ENCODE measurements around the gene FAM117A.

The FAM117A gene, protein sequence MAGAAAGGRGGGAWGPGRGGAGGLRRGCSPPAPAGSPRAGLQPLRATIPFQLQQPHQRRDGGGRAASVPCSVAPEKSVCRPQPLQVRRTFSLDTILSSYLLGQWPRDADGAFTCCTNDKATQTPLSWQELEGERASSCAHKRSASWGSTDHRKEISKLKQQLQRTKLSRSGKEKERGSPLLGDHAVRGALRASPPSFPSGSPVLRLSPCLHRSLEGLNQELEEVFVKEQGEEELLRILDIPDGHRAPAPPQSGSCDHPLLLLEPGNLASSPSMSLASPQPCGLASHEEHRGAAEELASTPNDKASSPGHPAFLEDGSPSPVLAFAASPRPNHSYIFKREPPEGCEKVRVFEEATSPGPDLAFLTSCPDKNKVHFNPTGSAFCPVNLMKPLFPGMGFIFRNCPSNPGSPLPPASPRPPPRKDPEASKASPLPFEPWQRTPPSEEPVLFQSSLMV
- total RNA-seq = 16.9 to 112 reads per million in 2 experiments

DNA sequence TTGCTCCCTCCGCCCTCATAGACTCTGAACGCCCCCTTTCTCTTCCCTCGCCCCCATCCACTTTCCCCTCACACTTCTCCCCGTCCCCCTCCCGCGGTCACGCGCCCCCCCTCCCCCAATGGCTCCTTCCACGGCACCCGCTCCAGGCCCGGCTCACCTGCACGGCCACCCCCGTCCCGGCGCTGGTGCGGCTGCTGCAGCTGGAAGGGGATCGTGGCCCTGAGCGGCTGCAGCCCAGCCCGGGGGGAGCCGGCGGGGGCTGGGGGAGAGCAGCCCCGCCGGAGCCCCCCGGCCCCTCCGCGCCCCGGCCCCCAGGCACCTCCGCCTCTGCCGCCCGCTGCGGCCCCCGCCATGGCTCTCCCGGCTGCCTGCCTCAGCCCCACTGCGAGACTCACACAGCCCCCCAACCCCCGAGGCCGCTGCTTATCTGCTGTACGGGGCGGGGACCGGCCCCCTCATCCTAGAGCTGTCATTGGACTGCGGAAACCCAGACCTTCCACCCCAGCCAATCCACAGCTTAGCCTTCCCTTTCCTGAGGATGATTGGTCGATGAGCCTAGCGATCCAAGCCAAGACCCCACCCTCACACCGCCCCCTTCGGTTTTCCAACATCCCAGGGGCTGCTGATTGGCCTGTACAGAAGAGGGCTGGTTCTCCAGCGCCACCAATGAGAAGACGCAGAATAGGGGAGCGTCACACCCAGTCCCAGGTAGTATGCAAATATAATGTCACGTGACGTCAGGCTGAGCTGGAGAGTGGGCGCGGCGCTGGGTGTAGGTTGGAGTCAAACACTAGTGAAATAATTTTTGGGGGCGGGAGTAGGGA, at the start of gene FAM117A:
TSS of gene FAM117A (minus strand) at position 397 of the 824 bp plus-strand sequence. CDS start at position 353, 44 bp downstream.
- DNase-seq (ENCODE audit: low read depth) = peak; percentile 97

DNA sequence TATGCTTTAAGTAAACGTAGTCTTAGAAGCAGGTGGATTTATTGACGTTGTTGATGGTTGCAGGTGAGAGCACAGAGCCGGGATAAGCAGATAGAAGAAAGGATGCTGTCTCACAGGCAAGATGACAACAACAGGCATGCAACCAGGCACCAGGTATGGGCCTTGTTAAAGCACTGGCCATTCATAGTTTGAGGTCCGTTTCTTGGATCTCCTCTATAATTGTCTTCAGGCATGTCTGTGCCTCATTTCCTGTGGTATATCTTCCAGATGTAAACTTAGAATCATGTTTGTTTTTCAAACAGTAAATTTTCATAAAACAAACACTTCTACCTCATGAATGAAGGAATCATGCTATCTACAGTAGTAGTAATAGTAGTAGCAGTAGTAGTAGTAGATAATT, 45.1 kb upstream of the FAM117A start:
- no peak for DNase-seq (ENCODE audit: low read depth)

DNA sequence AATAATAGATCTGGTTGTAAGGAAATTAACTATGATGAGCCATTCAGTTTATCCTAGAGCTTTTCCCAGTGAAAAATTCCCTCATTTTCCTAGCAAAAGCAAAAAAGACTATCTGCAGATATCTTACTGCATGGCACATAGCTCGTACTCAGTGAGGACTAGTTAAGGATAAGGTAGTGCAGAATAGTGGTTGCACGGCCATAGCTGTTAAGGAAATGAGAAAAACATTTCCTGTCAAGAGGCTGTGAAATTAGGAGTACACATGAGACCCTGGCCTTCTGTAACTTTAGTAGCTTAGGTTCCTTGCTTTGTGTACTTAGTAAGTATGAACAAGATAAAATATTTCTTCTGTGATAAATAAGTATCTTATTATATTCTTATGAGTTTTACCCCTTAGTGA, 34.8 kb upstream of the FAM117A start:
- no peak for DNase-seq (ENCODE audit: low read depth)

DNA sequence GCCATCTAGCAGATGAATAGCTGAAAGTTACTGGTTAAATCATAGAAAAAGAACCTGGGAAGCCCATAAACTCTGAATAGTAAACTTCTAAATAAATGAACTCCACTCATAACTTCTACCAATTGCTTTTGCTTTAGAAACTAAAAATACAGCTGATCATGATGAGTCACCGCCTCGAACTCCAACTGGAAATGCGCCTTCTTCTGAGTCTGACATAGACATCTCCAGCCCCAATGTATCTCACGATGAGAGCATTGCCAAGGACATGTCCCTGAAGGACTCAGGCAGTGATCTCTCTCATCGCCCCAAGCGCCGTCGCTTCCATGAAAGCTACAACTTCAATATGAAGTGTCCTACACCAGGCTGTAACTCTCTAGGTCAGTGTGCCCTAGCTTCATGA, 34.3 kb upstream of the FAM117A start:
- no peak for DNase-seq (ENCODE audit: low read depth)

DNA sequence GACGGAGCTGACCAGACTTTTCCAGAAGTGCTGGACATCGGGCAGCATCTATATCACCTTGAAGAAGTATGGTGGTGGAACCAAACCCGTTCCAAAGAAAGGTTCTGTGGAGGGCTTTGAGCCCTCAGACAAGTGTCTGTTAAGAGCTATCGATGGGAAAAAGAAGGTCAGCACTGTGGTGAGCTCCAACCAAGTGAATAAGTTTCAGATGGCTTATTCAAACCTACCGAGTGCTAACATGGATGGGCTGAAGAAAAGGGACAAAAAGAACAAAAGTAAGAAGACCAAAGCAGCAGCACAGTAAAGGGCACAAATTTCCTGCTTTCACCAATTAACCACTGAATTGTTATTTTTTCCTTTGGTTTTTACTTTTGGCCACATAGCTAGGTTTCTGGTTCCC, 31.4 kb upstream of the FAM117A start:
- no peak for DNase-seq (ENCODE audit: low read depth)

DNA sequence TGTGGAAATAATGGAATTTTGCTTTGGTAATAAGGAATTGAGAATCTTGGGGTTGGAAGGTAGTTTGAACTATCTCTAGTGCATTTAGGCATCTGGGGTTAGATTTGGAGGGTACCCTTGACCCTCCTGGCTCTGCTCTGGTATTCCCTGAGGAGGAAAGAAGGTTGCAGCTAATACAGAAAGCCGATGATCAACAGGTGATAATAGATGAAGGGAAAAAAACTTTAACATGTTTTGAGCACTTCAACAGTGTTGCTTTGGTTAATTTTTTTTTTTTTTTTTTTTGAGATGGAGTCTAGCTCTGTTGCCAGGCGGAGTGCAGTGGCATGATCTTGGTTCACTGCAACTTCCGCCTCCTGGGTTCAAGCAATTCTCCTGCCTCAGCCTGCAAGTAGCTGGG, 29.4 kb upstream of the FAM117A start:
- DNase-seq (ENCODE audit: low read depth) = no peak

DNA sequence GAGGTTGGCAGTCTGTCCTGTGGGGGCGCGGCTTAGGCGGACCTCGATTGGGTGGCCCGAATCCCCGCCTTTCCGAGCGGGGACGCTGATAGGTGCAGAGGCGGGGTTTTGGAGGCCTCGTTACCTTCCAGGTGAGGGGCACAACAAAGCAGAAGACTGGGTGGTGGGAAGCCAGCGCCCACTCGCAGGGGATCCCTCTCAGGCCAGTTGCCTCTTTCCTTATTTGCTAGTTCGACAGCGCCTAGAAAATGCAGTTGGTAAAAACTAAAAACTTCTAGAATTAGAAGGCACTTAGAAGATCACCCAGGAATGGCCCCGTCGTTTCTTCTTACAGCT, 25.3 kb upstream of the FAM117A start:
- DNase-seq (ENCODE audit: low read depth) = no peak

DNA sequence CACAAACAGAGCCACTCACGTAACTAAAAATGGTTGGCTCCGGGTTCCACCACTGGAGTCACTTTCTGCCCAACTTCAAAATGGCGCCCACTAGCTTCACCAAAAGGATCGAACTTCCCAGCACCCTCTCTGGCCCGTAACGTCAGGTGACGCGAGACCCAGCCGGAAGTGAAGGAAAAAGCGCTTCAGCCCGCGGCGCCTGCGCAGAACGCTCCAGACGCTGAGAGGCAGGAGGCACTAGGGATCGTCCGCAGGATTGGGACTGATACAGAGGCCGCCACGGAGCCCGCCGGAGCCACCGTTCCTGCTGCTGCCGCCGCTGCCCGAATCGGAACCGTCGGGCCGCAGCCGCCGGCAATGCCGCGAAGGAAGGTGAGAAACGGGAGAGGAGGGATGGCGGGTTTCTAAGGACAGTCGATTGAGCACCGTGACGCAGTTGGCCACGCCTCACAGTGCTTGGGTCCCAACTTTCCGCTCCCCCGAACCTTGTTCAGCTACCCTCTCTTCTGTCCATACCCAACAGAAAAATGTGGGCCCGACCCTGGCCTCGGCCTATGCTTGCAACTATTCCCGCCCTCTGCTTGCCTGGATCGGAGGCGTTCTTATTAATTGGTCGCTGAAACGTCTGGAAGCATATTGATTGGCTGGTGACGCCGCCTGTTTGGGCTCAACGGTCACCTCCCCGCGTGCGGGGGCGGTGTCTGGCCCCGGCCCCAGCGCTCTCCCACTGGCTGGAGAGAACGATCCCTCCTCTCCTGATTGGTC, 24.7 kb upstream of the FAM117A start, which contains the start of gene KAT7:
TSS of gene KAT7 (plus strand) at position 204 of the 765 bp plus-strand sequence. CDS start at position 358, 154 bp downstream.
- peak; percentile 98 for DNase-seq (ENCODE audit: low read depth)

DNA sequence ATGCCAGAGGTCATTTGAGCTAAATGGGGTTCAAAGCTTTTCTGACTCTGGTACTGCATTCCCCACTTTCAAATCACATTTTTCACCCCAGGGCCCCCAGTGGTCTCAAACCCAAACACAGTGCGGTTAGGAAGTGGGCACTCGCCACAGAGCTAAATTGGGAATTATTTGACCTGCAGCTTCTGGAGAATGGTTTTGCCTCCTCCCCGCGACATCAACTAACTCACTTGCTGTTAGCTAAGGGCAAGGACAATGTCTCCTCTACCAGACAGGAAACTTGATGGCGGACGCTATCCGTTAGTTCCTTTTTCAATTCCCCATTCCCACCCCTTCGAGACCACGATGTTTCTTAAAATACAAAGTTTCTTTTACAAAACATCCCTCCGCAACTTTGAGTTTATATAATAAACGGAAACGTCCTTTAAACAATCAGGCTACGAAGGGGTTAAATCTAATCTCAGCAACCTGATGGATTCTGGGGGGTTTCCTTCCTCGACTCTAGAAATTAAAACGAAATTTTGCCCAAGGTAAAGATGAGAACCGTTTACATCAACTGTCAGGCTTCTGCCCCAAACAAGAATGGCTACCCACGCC, 24.1 kb upstream of the FAM117A start:
- no peak for DNase-seq (ENCODE audit: low read depth)

DNA sequence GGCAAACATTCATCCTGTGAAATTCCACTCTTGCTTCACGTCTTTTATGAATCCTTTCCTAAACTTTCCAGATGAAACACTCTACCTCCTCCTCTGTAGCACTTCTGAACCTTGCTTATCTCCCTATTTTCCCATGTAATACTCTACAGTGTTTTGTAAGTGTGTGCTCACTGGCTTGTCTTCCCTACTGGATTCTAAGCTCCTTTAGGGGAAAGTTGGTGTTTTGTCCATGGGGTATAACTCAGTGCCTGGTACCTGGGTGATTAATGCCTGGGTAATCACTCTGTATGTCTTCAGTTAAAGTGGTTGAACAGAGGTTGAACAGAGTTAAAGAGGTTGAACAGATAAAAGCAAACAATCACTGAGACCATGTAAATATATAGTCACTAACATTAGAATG, 20.7 kb upstream of the FAM117A start:
- no peak for DNase-seq (ENCODE audit: low read depth)

DNA sequence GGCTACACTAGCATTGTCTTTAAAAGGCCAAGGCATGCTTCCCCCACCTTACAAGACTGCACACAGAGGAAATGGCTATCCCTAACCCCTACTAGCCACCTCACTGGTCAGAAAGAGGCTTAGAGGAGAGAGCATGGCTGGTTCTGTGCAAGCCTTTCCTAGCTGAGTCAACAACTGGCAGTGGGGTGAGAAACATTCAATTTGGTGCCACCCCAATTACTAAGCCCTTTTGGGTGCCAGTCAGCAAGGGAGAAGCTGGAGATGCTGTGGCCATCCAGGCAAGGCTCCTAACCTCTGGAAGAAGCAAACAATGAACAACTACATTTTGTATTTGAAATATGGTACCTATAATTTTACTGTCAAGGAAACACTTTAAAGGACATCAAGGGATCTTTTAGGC, 19.9 kb upstream of the FAM117A start:
- DNase-seq (ENCODE audit: low read depth) = no peak

DNA sequence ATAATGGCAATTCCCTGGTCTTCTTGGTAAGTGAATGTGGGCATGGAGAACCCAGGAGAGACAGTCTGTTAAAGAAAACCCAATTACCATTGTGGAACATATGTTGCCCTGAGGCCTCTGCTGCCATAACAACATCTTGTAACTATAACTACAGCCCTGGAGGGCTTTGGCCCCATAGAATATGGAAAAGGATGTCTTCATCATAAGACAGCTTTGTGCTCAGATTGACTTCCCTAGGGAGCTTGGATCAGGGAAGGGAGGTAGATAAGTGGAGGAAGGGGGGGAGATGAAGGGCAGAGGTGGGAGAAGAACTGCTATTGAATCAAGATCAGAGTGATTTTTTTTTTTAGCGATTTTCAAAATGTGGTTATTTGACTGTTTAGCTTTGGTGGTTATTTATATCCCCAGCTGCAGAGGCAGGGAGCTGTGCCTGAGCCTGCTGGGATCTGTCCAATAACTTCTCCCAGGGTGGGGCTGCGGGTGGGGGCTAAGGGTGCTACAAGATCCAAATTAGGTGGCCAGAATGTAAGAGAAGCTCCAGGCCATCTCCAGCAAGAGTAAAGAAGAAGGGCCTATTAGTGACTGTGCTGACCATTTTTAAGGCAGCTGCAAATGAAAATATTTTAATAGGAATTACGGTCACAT, 19.3 kb upstream of the FAM117A start:
- no peak for DNase-seq (ENCODE audit: low read depth)

DNA sequence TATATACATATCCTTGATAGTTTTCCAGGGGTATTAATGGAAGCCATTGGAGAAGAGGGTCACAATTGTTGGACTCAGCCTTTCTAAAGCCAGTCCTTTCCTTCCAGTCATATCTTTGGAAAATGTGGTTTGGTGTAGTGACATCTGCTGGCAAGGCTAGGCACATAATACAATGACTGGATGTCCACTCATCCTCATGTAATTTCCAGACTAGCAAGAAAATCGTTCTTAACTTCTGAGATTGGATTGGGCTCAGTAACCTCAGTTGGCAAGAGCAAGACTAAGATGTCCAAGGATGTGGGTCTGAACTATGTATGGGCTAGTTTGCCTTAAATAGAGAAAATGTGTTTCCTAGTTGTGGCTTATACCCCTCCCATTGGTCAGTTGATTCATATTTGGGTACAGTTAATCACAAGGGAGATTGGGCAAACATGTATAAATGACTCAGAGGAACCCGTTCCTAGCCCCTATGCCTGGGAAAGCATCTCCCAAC, 15.9 kb upstream of the FAM117A start:
- no peak for DNase-seq (ENCODE audit: low read depth)

DNA sequence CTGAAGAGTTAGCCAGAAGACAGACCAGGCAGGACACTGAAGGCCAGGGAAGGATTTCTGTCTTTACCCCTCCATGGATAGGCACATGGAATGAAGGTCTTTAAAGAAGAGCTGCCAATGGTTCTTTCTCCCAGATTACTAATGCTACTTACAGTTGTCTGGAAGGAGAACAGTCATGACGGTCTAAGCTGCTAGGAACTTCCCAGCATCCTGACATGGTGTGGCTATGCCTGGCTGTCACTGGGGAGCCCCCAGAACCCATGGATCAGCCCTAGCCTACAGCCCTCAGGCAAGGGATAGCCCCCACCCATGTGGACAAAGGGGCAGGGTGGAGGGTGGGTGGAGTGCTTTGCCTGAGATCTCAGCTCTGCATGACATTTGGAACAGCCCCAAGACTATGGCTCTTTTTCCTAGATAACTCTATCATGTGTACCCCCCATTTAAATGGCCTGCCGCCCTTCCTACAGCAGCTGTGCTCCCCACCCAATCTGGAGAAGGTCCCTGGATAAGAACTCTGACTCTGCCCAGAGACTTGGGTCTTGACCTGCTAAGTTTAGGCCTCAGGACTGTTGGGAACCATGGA, 15.3 kb upstream of the FAM117A start:
- DNase-seq (ENCODE audit: low read depth) = no peak

DNA sequence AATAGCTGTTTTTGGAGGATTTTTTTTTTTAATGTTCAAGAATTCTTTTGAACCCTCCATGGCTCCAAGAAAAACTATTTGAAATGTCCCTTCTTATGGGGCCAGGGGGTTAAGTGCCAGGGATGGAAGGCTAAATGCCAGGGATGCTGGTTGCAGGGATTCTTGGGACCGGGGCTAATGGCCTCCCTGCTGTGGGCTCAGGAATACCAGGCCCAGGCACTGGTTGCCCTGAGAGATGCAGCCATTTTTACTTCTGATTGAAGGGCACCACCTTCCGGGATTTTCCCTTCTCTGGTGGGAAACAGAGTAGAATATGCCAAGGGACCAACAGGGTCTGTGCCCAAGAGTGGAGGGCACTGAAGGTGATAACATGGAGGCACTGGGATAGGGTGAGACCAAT, 13.6 kb upstream of the FAM117A start:
- DNase-seq (ENCODE audit: low read depth) = no peak

DNA sequence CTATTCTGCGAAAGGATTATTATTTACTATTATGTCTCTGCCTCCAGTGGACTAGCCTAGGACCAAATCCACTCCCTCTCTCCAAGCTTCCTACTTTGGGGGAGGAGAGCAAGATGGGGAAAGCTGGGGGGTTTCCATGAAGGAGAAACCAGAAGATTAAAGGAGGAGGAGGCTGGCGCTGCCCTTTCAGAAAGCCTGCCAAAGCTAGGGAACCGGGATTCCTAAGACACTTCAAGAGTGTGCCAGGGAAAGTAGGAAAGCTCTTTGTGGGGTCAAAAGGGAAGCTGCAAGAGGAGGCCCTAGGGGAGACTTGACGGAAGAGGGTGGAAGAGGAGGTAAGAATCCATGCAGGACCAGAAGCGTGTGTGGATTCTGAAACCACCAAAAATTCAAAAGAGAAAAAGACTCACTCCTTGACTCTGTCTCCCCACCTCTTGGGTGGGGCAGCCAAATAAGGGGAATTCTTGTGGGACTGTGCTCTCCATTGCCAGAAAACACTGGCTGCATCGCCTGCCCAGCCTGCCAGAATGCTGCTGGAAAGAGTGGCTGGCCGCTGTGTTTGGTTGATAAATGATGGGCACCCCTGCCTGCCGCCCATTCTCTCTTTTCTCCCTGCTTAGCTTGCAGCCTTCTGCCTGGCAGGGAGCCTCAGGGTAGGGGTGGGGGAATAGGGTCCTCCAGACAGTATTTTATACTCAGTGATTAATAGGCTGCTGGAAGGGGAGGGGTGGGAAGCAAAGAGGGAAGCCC, 12.8 kb upstream of the FAM117A start:
- no peak for DNase-seq (ENCODE audit: low read depth)

DNA sequence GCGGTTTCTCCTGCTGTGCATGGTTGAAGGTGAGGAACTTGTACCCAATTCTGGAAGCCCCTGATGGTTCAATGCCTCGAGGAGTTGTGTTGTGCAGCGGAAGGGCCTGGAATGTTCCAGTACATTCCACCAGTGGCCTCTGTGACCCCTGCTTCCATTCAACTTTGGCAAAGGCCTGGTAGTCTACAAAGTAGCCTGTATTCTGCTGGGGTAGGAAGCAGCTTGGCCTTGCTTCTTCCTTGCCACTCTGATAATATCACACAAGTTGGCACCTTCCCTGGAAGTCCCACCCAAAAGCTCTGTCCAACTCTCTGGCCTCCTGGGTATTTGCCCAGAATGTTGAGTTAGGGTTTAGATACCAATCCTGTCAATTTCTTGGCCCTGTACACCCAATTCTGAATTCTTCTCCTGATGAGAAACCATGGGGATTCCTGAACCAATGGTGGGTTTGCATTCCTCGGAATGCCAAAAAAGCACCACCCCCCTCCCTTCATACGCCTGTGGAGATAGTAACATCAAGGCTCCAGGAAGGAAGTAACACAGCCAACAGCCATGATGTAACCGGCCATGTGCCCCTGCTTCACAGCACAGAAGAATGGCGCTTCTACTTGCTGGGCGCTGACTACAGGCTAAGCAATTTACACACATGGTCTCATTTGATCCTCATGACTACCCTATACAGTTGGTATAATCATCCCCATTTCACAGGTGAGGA, 11.8 kb upstream of the FAM117A start:
- DNase-seq (ENCODE audit: low read depth) = no peak

DNA sequence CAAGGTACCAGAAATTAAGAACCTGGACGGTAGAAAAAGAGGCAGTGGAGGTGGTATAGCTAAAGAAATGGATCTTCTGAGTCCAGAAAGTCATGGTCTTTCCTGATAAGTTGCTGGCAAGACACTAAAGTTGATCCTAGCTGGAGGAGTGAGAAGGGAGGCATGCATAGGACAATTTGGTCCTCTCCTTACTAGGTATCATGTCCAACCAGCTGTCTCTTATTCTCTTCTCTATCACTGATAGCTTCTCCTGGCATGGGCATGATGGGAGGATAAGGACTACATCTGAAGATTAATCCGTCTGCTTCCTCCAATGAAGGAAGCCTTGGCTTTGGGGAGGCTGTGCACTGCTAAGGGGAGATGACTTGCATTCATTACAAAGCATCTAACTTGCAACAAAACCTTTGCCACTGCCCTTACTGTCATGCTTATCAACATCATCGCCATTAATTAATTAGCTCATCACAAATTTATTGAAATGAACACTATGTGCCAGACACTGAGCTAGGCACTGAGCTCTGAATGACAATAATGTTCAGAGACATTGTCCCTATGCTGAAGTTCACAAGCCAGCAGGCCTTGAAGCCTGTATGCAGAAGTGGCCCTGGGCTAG, 3.1 kb upstream of the FAM117A start:
- no peak for DNase-seq (ENCODE audit: low read depth)
